ENCODE data around the gene NPM1. TPM values are rescaled to one million over a fixed set of nuclear protein-coding genes. Genes with fewer than 3 reads are reported as not detected.
A peak's percentile ranks its signal among the peaks of the same experiment; 100 is the strongest.

The NPM1 gene
- total and polyA plus RNA-seq, 2 of the 13 experiments (the other 11 are each of a cell fraction or from before 2014, with no cell fraction given) = 2,047 to 3,353 TPM

DNA sequence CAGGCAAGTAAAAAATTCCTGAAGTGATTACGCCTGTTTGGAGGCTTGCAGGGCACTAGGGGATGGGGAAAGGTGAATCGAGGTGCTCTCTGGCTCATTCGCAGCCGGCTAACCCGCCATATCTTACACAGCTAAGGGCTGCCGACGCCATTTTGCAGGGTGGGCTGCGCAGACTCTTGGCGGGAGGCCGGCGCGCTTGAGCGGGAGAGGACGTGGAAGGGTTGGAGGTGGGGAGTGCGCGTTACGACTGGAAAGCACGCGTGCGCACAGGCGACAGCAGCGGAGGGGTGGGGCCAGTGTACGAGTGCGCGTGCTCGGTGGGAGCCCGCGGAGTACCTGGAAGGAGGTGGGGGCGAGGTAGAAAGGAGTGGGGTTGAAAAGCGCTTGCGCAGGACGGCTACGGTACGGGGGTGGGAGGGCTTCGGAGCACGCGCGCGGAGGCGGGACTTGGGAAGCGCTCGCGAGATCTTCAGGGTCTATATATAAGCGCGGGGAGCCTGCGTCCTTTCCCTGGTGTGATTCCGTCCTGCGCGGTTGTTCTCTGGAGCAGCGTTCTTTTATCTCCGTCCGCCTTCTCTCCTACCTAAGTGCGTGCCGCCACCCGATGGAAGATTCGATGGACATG, at the start of gene NPM1 (continued):
- TF ChIP-seq ZBTB38 (CRISPR knock-in tag; IDR thresholded peaks at IDR 0.05) = peak; percentile 67; the same call in 1 of the 2 replicates
- TF ChIP-seq ZMAT3 (CRISPR knock-in tag; conservative IDR thresholded peaks at IDR 0.05) = no peak; the same call in 1 of the 2 replicates
- TF ChIP-seq, protein P1, sequence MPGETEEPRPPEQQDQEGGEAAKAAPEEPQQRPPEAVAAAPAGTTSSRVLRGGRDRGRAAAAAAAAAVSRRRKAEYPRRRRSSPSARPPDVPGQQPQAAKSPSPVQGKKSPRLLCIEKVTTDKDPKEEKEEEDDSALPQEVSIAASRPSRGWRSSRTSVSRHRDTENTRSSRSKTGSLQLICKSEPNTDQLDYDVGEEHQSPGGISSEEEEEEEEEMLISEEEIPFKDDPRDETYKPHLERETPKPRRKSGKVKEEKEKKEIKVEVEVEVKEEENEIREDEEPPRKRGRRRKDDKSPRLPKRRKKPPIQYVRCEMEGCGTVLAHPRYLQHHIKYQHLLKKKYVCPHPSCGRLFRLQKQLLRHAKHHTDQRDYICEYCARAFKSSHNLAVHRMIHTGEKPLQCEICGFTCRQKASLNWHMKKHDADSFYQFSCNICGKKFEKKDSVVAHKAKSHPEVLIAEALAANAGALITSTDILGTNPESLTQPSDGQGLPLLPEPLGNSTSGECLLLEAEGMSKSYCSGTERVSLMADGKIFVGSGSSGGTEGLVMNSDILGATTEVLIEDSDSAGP (CRISPR knock-in tag; IDR thresholded peaks at IDR 0.05; ENCODE audit: borderline replicate concordance) = peak; percentile 86
- TF ChIP-seq, protein P2, sequence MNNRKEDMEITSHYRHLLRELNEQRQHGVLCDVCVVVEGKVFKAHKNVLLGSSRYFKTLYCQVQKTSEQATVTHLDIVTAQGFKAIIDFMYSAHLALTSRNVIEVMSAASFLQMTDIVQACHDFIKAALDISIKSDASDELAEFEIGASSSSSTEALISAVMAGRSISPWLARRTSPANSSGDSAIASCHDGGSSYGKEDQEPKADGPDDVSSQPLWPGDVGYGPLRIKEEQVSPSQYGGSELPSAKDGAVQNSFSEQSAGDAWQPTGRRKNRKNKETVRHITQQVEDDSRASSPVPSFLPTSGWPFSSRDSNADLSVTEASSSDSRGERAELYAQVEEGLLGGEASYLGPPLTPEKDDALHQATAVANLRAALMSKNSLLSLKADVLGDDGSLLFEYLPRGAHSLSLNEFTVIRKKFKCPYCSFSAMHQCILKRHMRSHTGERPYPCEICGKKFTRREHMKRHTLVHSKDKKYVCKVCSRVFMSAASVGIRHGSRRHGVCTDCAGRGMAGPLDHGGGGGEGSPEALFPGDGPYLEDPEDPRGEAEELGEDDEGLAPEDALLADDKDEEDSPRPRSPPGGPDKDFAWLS (CRISPR knock-in tag; IDR thresholded peaks at IDR 0.05; ENCODE audit: borderline replicate concordance) = no peak
- 0 out of 2 replicates have a peak, but pooled peaks have one; percentile 9 for TF ChIP-seq ZNF577 (CRISPR knock-in tag; IDR thresholded peaks at IDR 0.05; ENCODE audit: borderline replicate concordance, low read depth)
- TF ChIP-seq ZNF782 (CRISPR knock-in tag; IDR thresholded peaks at IDR 0.05; ENCODE audit: borderline replicate concordance) = no peak
- TF ChIP-seq REPIN1 (CRISPR knock-in tag; IDR thresholded peaks at IDR 0.05; ENCODE audit: borderline replicate concordance, low read depth) = peak; percentile 71; the same call in 1 of the 2 replicates
- TF ChIP-seq, protein P3, sequence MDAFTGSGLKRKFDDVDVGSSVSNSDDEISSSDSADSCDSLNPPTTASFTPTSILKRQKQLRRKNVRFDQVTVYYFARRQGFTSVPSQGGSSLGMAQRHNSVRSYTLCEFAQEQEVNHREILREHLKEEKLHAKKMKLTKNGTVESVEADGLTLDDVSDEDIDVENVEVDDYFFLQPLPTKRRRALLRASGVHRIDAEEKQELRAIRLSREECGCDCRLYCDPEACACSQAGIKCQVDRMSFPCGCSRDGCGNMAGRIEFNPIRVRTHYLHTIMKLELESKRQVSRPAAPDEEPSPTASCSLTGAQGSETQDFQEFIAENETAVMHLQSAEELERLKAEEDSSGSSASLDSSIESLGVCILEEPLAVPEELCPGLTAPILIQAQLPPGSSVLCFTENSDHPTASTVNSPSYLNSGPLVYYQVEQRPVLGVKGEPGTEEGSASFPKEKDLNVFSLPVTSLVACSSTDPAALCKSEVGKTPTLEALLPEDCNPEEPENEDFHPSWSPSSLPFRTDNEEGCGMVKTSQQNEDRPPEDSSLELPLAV (CRISPR knock-in tag; conservative IDR thresholded peaks at IDR 0.05; ENCODE audit: low read depth) = no peak
- TF ChIP-seq ZSCAN9 (CRISPR knock-in tag; IDR thresholded peaks at IDR 0.05; ENCODE audit: borderline replicate concordance) = peak; percentile 79
- TF ChIP-seq, protein P4, sequence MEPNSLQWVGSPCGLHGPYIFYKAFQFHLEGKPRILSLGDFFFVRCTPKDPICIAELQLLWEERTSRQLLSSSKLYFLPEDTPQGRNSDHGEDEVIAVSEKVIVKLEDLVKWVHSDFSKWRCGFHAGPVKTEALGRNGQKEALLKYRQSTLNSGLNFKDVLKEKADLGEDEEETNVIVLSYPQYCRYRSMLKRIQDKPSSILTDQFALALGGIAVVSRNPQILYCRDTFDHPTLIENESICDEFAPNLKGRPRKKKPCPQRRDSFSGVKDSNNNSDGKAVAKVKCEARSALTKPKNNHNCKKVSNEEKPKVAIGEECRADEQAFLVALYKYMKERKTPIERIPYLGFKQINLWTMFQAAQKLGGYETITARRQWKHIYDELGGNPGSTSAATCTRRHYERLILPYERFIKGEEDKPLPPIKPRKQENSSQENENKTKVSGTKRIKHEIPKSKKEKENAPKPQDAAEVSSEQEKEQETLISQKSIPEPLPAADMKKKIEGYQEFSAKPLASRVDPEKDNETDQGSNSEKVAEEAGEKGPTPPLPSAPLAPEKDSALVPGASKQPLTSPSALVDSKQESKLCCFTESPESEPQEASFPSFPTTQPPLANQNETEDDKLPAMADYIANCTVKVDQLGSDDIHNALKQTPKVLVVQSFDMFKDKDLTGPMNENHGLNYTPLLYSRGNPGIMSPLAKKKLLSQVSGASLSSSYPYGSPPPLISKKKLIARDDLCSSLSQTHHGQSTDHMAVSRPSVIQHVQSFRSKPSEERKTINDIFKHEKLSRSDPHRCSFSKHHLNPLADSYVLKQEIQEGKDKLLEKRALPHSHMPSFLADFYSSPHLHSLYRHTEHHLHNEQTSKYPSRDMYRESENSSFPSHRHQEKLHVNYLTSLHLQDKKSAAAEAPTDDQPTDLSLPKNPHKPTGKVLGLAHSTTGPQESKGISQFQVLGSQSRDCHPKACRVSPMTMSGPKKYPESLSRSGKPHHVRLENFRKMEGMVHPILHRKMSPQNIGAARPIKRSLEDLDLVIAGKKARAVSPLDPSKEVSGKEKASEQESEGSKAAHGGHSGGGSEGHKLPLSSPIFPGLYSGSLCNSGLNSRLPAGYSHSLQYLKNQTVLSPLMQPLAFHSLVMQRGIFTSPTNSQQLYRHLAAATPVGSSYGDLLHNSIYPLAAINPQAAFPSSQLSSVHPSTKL (CRISPR knock-in tag; IDR thresholded peaks at IDR 0.05) = peak; percentile 42
- 0 out of 2 replicates have a peak, but pooled peaks have one; percentile 42 for TF ChIP-seq PCBP1 (IDR thresholded peaks at IDR 0.05; ENCODE audit: borderline replicate concordance, low read depth, low read length)
- TF ChIP-seq, protein P5, sequence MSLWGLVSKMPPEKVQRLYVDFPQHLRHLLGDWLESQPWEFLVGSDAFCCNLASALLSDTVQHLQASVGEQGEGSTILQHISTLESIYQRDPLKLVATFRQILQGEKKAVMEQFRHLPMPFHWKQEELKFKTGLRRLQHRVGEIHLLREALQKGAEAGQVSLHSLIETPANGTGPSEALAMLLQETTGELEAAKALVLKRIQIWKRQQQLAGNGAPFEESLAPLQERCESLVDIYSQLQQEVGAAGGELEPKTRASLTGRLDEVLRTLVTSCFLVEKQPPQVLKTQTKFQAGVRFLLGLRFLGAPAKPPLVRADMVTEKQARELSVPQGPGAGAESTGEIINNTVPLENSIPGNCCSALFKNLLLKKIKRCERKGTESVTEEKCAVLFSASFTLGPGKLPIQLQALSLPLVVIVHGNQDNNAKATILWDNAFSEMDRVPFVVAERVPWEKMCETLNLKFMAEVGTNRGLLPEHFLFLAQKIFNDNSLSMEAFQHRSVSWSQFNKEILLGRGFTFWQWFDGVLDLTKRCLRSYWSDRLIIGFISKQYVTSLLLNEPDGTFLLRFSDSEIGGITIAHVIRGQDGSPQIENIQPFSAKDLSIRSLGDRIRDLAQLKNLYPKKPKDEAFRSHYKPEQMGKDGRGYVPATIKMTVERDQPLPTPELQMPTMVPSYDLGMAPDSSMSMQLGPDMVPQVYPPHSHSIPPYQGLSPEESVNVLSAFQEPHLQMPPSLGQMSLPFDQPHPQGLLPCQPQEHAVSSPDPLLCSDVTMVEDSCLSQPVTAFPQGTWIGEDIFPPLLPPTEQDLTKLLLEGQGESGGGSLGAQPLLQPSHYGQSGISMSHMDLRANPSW (CRISPR knock-in tag; IDR thresholded peaks at IDR 0.05; ENCODE audit: borderline replicate concordance) = no peak; the same call in 1 of the 2 replicates
- TF ChIP-seq HMG20B (CRISPR knock-in tag; conservative IDR thresholded peaks at IDR 0.05) = no peak
- 0 out of 2 replicates have a peak, but pooled peaks have one; percentile 60 for TF ChIP-seq ZNF256 (CRISPR knock-in tag; conservative IDR thresholded peaks at IDR 0.05)
- TF ChIP-seq ZNF331 (CRISPR knock-in tag; IDR thresholded peaks at IDR 0.05) = peak; percentile 72
- TF ChIP-seq TBX3 (IDR thresholded peaks at IDR 0.05; ENCODE audit: borderline replicate concordance) = no peak
- TF ChIP-seq SOX5 (CRISPR knock-in tag; IDR thresholded peaks at IDR 0.05; ENCODE audit: borderline replicate concordance) = no peak

Data from HepG2 (cell line).